ENCODE results near the gene CARD16. TPM values are rescaled to one million over a fixed set of nuclear protein-coding genes. Genes with fewer than 3 reads are reported as not detected.

CARD16 gene
- total RNA-seq, 1 experiment from 2014 or later, result not detected

GRCh38 chr11:105007463-105007862, 37.7 kb downstream of the CARD16 start:
- Histone ChIP-seq H3K4me1 (ENCODE audit: insufficient read depth, low read length) (0 out of 2 replicates have a peak, but pooled peaks cover 2% of the 10 kb centered on the region), H3K14ac (ENCODE audit: insufficient read depth, low read length) (no peak overlapping the region), H2AFZ (ENCODE audit: low read length) (no peak overlapping the region), H3K79me1 (ENCODE audit: insufficient read depth, low read depth, low read length, poor library complexity, severe bottlenecking) (no peaks in the 10 kb centered on the region), H2BK15ac (ENCODE audit: low read depth, low read length) (no peak overlapping the region), H3K4ac (ENCODE audit: low read depth, low read length) (no peak overlapping the region), H4K20me1 (ENCODE audit: control insufficient read depth, insufficient read depth, insufficient read length) (no peaks in the 10 kb centered on the region), H4K5ac (ENCODE audit: insufficient read length, low read depth, low read length) (no peak overlapping the region), H3K23me2 (ENCODE audit: insufficient read length, low read depth, low read length, poor library complexity, severe bottlenecking) (no peaks in the 10 kb centered on the region), H3K23ac (ENCODE audit: insufficient read length, low read depth, low read length) (no peak overlapping the region), H2BK20ac (ENCODE audit: low read depth, low read length, poor library complexity, severe bottlenecking) (no peak overlapping the region), H2BK12ac (ENCODE audit: insufficient read length, low read depth, low read length) (no peak overlapping the region), H3T11ph (ENCODE audit: low read length) (no peak overlapping the region), H3K56ac (ENCODE audit: insufficient read length, low read depth, low read length) (no peak overlapping the region), H3K27ac (ENCODE audit: insufficient read length, low read depth, low read length) (no peak overlapping the region), H3K9ac (ENCODE audit: extremely low read depth, insufficient read length, low read length) (no peak overlapping the region), H4K8ac (replicated peaks; ENCODE audit: insufficient read length, low read depth, low read length) (no peak overlapping the region), H4K91ac (ENCODE audit: insufficient read length, low read depth, low read length) (no peak overlapping the region), H2BK120ac (ENCODE audit: low read depth, low read length, poor library complexity, severe bottlenecking) (no peak overlapping the region), H2BK5ac (ENCODE audit: insufficient read length, low read length) (no peak overlapping the region), H3K79me2 (ENCODE audit: insufficient read depth, low read length) (no peaks in the 10 kb centered on the region), H2AK5ac (ENCODE audit: insufficient read length, low read length) (no peak overlapping the region), H3K18ac (ENCODE audit: insufficient read length, low read depth, low read length) (no peak overlapping the region), H3K4me2 (ENCODE audit: insufficient read depth, insufficient read length, low read length) (no peak overlapping the region), H3K27me3 (ENCODE audit: insufficient read depth, low read length) (no peaks in the 10 kb centered on the region), H3K9me3 (ENCODE audit: control insufficient read depth, low read depth, low read length) (no peaks in the 10 kb centered on the region)
- Mint-ChIP-seq H3K27ac (no peak overlapping the region), H3K4me1 (0 out of 4 replicates have a peak, but pooled peaks cover 3 to 4% of the 10 kb centered on the region in 2 experiments), H3K36me3 (ENCODE audit: insufficient read depth in 1 of 3, low read depth in 3 of 3) (no peaks in the 10 kb centered on the region), H3K27me3 (ENCODE audit: low read depth) (no peaks in the 10 kb centered on the region), H3K4me3 (no peak overlapping the region), H3K9me3 (no peaks in the 10 kb centered on the region)
- no peak for TF ChIP-seq CTCF (conservative IDR thresholded peaks at IDR 0.05)
- no peak for DNase-seq

Measured in H9 (cell line).